WTC11 (cell line): ENCODE measurements around the gene C1orf174. TPM values are rescaled to one million over a fixed set of nuclear protein-coding genes. Genes with fewer than 3 reads are reported as not detected.

ENCODE experiments used
- ATAC-seq: fragments of 200-7000 bp; cut with Tn5 transposase; 2 replicates; pipeline ENCODE4 v1.10.0; 2021; ENCODE audit warnings: mild to moderate bottlenecking, moderate library complexity
- CTCF ChIA-PET: fragments of 300-600 bp; sonication (Branson Sonifier 250); formaldehyde crosslinking; loops from one replicate; lab custom pipeline; 2021; ENCODE audit warnings: antibody characterized with exemption; lab: Charles Lee
- POLR2A ChIA-PET: fragments of 350-600 bp; sonication (Branson Sonifier 250); formaldehyde crosslinking; loops from one replicate; lab custom pipeline; 2021; ENCODE audit warnings: antibody characterized with exemption; lab: Charles Lee
- DNase-seq: peaks from one replicate; pipeline ENCODE4 v3.0.0; 2021; ENCODE audit warnings: low spot score
- H3K27ac Mint-ChIP-seq: 2 replicates; pipeline ENCODE4 v1.8.0; 2021; ENCODE audit warnings: mixed read lengths
- H3K27me3 Mint-ChIP-seq: 2 replicates; pipeline ENCODE4 v1.8.0; 2021; ENCODE audit warnings: low read depth, mild to moderate bottlenecking, moderate library complexity, mixed read lengths
- H3K36me3 Mint-ChIP-seq: 2 replicates; pipeline ENCODE4 v1.8.0; 2021; ENCODE audit warnings: mixed read lengths
- H3K4me1 Mint-ChIP-seq: 2 replicates; pipeline ENCODE4 v1.8.0; 2022; ENCODE audit warnings: mixed read lengths
- H3K4me3 Mint-ChIP-seq: 2 replicates; pipeline ENCODE4 v1.8.0; 2021; ENCODE audit warnings: mild to moderate bottlenecking, moderate library complexity, mixed read lengths
- H3K9me3 Mint-ChIP-seq: 2 replicates; pipeline ENCODE4 v1.8.0; 2021; ENCODE audit warnings: mixed read lengths
- AFF4 ChIP-seq: sonication (generic); formaldehyde crosslinking; IDR thresholded peaks from 2 replicates; pipeline ENCODE4 v1.8.1; 2023; ENCODE audit warnings: mild to moderate bottlenecking, missing genetic modification reagents, borderline replicate concordance
- CBFB ChIP-seq: sonication (generic); formaldehyde crosslinking; IDR thresholded peaks from 2 replicates; pipeline ENCODE4 v1.8.1; 2022; ENCODE audit warnings: mild to moderate bottlenecking, low read depth, missing genetic modification reagents
- E2F1 ChIP-seq: sonication (generic); formaldehyde crosslinking; IDR thresholded peaks from 2 replicates; pipeline ENCODE4 v1.8.0; 2022; ENCODE audit warnings: mild to moderate bottlenecking, missing genetic modification reagents
- ELF4 ChIP-seq: sonication (generic); formaldehyde crosslinking; IDR thresholded peaks from 2 replicates; pipeline ENCODE4 v1.8.1; 2022; ENCODE audit warnings: low read depth, mild to moderate bottlenecking, moderate library complexity, missing genetic modification reagents
- ETV6 ChIP-seq: sonication (generic); formaldehyde crosslinking; IDR thresholded peaks from 2 replicates; pipeline ENCODE4 v1.8.1; 2022; ENCODE audit warnings: mild to moderate bottlenecking, missing genetic modification reagents
- GABPB1 ChIP-seq: sonication (generic); formaldehyde crosslinking; IDR thresholded peaks from 2 replicates; pipeline ENCODE4 v1.8.1; 2023; ENCODE audit warnings: mild to moderate bottlenecking, missing genetic modification reagents
- HMGXB4 ChIP-seq: sonication (generic); formaldehyde crosslinking; IDR thresholded peaks from 2 replicates; pipeline ENCODE4 v1.8.1; 2023; ENCODE audit warnings: mild to moderate bottlenecking, moderate library complexity, missing genetic modification reagents
- IRF1 ChIP-seq: sonication (generic); formaldehyde crosslinking; IDR thresholded peaks from 2 replicates; pipeline ENCODE4 v1.8.0; 2023; ENCODE audit warnings: missing genetic modification reagents
- NFYB ChIP-seq: sonication (generic); formaldehyde crosslinking; conservative IDR thresholded peaks from 2 replicates; pipeline ENCODE4 v1.8.0; 2022; ENCODE audit warnings: low read depth, missing genetic modification reagents
- NR1H2 ChIP-seq: sonication (generic); formaldehyde crosslinking; IDR thresholded peaks from 2 replicates; pipeline ENCODE4 v1.9.0; 2021; ENCODE audit warnings: mild to moderate bottlenecking, moderate library complexity, missing genetic modification reagents
- SMAD4 ChIP-seq: sonication (generic); formaldehyde crosslinking; IDR thresholded peaks from 2 replicates; pipeline ENCODE4 v1.8.0; 2022; ENCODE audit warnings: mild to moderate bottlenecking, missing genetic modification reagents
- ZNF121 ChIP-seq: sonication (generic); formaldehyde crosslinking; IDR thresholded peaks from 2 replicates; pipeline ENCODE4 v1.8.0; 2023; ENCODE audit warnings: missing genetic modification reagents
- ZNF396 ChIP-seq: fragments of 250-450 bp; sonication (Bioruptor Pico); IDR thresholded peaks from 2 replicates; pipeline ENCODE4 v1.8.0; 2021; ENCODE audit warnings: mild to moderate bottlenecking, moderate library complexity, borderline replicate concordance
- ZNF512 ChIP-seq: sonication (generic); formaldehyde crosslinking; IDR thresholded peaks from 2 replicates; pipeline ENCODE4 v1.8.1; 2022; ENCODE audit warnings: missing genetic modification reagents, borderline replicate concordance
- ZNF532 ChIP-seq: fragments of 250-450 bp; sonication (Bioruptor Pico); IDR thresholded peaks from 2 replicates; pipeline ENCODE4 v1.9.0; 2021; ENCODE audit warnings: mild to moderate bottlenecking, borderline replicate concordance
- total RNA-seq: library from RNA; stranded (reverse); gene quantifications from 3 replicates; pipeline ENCODE4 v1.2.3, GENCODE V29; 2021

C1orf174 gene
- total RNA-seq, 1 experiment from 2014 or later = 24.2 TPM

- TF ChIP-seq ZNF396 (CRISPR knock-in tag) = no peak
- no peak for TF ChIP-seq E2F1 (CRISPR knock-in tag)
- no peak for TF ChIP-seq IRF1 (CRISPR knock-in tag)
- no peak for TF ChIP-seq GABPB1 (CRISPR knock-in tag)
- TF ChIP-seq ELF4 (CRISPR knock-in tag) = no peak
- TF ChIP-seq NFYB = no peak
- TF ChIP-seq NR1H2 = no peak
- TF ChIP-seq ETV6 = no peak
- TF ChIP-seq ZNF512 (CRISPR knock-in tag) = no peak
- TF ChIP-seq ZNF532 (CRISPR knock-in tag) = no peak
- TF ChIP-seq ZNF121 (CRISPR knock-in tag) = no peak
- TF ChIP-seq AFF4 (CRISPR knock-in tag) = no peak
- no peak for TF ChIP-seq HMGXB4 (CRISPR knock-in tag)
- TF ChIP-seq CBFB (CRISPR knock-in tag) = no peak
- no peak for TF ChIP-seq SMAD4 (CRISPR knock-in tag)
- ChIA-PET POLR2A (no interaction called here), CTCF (no interaction called here)
- peaks cover 70% of the 10 kb centered on the region for H3K36me3 Mint-ChIP-seq
- H3K27ac Mint-ChIP-seq = no peak overlapping the region
- DNase-seq (no peak), ATAC-seq (no peak)
- H3K4me1 Mint-ChIP-seq = no peaks in the 10 kb centered on the region
- H3K4me3 Mint-ChIP-seq = no peak overlapping the region
- H3K27me3 Mint-ChIP-seq = peaks cover 16% of the 10 kb centered on the region
- peaks cover 76% of the 10 kb centered on the region for H3K9me3 Mint-ChIP-seq
These were observed 39.4 kb upstream of the C1orf174 start for GRCh38 chr1:3939242-3940080.
